GM18508 (cell line): ENCODE results near the gene FNDC5.

Source experiments
- ATAC-seq: cut with Tn5 transposase; IDR thresholded peaks from one replicate; pipeline ENCODE4 v1.9.1; 2021; ENCODE audit warnings: moderate number of reproducible peaks; ENCODE audit not compliant: insufficient read depth, unreplicated experiment

Gene FNDC5

DNA sequence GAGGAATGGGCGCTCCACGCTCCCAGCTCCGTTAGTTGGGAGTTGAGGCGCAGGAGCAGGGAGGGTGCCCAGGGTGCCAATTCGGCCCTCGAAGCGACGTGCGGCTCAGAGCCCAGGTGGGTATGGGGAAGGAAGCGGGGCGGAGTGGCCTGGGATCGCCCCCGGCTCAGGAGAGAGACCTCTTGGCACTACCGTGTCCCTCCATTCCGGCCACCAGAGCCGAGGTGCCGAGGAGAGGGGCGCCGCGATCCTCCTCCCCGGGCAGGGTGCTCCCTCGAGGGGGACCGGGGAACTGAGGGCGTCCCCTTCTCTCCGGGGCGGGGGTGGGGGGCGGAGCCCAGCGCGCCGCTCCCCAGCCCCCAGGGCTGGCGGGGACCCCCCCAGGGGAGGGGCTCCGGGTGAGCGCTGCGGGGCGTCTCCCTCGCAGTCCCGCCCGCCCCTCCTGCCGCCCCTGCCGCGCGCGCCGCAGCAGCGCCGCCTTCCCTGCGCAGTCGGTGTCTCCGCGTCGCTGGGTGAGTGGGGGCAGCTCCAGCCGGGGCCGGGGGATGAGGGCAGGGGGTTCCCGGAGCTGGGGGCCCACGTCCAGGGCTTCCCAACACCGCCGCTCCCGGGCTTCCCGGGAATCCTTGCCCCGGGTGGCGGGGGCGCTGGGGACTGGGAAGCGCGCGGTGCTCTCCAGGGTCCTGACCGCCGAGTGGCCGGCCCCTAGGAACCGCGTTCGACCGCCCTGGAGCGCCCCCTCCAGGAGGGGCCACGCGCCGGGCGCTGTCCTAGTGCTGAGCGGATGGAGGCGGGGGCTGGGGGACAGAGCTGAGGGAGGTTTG is 15.5 kb upstream of the FNDC5 start, which contains the start of gene HPCA:
TSS of gene HPCA (plus strand) at position 488 of the 824 bp plus-strand sequence. CDS start 2,408 bp downstream, outside the sequence.
- ATAC-seq, result no peak

DNA sequence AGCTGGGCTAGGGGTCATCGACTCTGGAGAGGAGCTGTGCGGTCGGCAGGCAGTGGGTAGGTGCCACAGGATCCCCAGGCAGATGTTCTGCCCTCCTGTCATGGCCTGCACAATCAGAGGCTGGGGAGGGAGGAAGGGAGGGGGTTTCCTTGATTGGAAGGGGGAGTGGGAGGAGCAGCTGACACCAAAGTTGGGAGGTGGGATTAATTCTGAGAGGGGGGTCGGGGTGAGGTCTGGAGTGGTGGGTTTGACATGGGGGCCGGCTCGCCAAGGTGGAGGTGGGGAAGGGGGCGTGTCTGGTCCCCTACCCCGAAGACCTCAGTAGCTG is 14.9 kb upstream of the FNDC5 start:
- no peak for ATAC-seq

GRCh38 chr1:32884726-32885125 is 14.0 kb upstream of the FNDC5 start:
- no peak for ATAC-seq

- ATAC-seq, result no peak
Observed at GRCh38 chr1:32884032-32884372, 13.3 kb upstream of the FNDC5 start.

DNA sequence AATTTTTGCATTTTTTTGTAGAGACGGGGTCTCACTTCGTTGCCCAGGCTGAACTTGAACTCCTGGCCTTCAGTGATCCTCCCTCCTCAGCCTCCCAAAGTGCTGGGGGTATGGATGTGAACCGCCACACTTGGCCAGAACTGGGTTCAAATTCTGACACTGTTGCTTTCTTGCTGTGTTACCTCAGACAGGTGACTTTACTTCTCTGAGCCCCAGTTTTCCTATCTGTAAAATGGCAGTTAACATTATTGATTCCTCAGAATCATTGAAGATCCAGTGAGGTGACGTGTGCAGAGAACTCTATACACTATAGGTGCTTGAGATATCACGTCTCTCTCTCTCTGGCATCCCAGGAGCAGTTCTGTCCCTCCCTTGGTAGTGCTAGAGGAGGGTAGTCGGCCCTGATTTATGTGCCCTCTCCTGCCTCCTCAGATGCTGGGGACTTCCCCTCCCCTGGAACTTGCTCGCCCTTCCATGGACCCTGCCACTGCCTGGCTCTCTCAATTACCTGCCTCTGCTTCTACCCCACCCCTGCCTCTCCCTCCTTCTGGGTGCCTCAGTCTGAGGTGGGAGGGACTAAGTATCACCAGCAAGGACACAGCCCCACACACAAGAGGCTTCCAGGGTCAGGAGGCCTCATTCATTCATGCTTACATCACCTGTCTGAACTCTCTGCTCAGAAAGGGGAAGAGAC is 12.8 kb upstream of the FNDC5 start:
- no peak for ATAC-seq

GRCh38 chr1:32881871-32882850 is 11.4 kb upstream of the FNDC5 start:
- no peak for ATAC-seq

- ATAC-seq, result no peak
Observed at GRCh38 chr1:32881291-32881690, 10.6 kb upstream of the FNDC5 start.

DNA sequence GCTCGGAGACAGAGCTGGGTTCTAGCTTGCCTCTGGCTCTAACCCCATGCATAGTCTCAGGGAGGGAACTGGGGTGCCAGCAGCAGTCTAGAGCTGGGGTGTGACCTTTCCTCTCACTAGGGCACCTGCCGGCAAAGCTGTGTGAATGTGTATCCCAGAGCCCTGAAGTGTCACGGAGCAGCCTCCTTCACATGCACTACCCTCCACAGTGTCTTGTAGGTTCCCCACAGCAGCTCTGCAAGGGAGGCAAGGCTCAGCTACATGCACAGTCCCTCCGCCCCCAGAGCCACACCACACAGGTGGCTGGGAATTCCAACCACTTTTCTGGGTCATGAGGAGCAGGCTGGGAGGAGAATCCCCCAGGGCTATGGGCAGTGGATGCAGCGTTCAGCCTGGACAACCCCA is 7.9 kb upstream of the FNDC5 start:
- no peak for ATAC-seq

DNA sequence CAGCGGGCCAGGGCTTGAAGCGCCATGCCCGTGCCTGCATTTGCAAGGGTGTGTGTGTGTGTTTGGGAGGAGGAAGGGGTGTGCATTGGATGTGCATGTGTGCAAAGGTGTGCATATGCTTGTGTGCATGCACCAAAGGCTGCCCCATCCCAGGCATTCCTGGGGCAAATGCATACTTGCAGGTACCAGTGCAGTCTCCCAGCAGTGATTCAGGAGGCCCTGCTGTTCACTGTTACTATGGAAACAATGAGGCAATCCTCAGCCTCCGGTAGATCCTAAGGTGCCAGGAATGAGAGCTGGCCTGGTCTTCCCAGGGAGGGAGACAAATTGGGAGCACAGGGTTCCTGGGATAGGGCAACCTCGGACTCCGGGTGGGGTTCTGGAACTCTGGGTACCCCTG is 7.5 kb upstream of the FNDC5 start:
- ATAC-seq, result no peak

- no peak for ATAC-seq
Observed at GRCh38 chr1:32877211-32878110, 6.7 kb upstream of the FNDC5 start.

DNA sequence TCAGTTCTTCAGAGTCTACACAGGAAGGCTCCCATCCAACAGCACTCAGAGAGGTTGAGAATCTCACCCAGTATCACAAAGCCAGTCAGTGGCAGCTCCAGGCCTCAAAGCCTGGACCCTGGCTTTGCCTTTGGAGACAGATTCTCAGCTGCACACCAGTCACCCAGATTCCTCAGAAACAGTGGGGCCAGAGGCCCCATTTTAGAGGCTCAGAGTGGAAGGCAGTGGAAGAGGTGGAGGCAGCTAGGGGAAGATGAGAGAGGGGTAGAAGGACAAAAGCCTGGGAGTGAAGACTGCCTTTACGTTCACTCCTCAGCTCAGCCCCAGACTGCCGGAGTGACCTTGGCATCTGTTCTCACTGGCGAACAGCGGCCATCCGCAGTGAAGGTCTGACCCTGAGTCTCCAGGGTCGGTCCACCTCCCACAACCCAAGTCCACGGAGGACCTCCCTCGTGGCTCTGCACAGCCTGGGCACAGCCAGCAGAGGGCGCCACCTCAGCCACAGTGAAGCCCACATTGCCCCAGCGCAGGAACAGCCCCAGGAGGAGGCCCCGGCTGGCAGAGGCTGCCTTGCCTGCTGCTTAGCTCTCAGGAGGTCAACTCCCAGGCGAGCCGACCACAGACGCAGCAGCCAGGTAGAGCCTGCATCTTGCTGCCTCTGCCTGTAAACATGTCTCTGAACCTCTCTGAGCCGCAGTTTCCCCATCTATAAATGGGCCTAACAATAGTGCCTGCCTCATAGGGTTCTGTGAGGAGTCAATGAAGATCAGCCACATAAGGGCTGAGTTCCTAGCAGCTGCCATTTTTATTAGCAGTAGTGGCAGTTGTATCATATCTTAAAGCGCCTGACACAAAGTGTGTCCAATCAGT is 5.9 kb upstream of the FNDC5 start:
- no peak for ATAC-seq

GRCh38 chr1:32874860-32875752 is 4.4 kb upstream of the FNDC5 start:
- ATAC-seq, result no peak

GRCh38 chr1:32873484-32873883 is 2.8 kb upstream of the FNDC5 start:
- ATAC-seq, result no peak

DNA sequence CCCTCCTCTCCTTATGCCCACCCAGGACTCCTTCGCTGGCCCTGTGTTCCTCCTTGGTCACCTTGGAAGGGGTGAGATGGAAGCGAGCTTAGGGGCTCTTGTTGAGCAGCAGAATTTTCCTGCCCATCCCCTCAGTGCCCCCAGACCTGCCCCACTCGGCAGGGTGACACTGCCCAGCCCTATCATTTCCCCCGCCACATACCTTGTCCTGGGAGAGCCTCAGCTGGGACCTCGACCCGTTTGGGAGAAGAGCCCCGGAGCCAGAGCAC is 1.4 kb upstream of the FNDC5 start:
- ATAC-seq, result no peak

DNA sequence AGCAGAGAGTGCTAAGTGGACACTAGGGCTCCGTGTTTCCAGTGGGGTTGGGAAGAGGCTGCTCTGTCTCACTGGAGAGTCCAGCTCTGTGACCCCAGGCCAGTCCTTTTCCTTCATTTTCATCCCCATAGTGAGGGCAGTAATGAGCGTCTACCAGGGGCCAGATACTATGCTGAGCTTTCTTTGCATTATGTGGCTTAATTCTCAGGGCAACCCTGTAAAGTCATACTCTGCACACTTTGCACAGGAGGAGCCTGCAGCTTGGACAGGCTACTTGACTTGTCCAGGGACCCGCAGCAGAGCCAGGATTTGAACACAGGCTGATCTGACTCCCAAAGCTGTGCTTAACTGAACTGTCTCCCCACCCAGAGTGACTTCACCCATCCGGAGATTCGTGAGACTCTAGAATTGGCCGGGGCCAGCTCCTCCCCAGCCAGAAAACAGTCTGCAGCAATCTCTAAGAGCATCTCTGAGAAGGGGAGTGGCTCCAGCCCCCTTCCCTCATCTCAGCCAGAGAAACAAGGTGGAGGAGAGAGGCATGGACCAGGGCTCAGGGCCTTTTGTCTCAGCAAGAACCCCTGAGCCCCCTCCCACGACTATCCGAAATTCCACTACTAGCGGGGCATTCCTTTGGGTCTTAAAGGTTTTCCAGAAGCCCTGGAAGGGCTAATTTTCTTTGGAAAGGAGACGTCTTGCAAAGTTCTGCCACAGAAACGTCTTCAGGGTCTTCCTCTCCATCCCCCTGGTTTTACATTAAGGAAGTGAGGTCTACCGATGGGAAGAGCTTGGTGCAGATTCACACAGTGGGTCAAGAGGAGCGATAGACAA is 866 bp upstream of the FNDC5 start:
- ATAC-seq, result no peak

GRCh38 chr1:32869923-32870614 is 643 bp downstream of the FNDC5 start:
- ATAC-seq, result no peak
